WI38 (cell line): ENCODE measurements around the gene TSPAN14.

Source experiments
- H3K4me3 ChIP-seq: 2 replicates; pipeline ENCODE4 v1.5.1; 2011; ENCODE audit warnings: low read depth, mild to moderate bottlenecking, control low read depth, low read length
- TF ChIP-seq, protein P1 (sequence below): IDR thresholded peaks from 2 replicates; pipeline ENCODE4 v1.5.1; 2012; ENCODE audit warnings: low read depth, mild to moderate bottlenecking, control low read depth, low read length

The TSPAN14 gene

DNA sequence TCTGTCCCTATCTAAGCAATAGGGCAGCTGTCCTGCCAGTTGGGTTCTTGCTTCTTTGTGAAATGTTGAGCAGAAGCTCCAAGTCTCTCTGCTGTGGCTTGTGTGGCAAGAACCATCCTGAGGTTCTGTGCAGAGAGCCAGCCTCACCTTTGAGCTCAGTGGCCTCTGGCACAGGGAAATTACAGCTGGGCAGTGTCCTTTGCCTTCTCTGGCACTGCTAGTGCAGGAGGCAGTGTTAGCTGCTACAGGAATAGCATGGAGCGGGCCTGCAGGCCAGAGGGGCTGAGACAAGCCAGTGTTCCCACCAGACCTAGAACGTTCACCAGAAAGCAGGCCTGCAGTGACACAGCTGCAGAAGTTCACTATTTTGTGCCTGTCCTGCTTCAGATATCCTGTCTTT is 44.0 kb upstream of the TSPAN14 start:
- TF ChIP-seq, protein P1, sequence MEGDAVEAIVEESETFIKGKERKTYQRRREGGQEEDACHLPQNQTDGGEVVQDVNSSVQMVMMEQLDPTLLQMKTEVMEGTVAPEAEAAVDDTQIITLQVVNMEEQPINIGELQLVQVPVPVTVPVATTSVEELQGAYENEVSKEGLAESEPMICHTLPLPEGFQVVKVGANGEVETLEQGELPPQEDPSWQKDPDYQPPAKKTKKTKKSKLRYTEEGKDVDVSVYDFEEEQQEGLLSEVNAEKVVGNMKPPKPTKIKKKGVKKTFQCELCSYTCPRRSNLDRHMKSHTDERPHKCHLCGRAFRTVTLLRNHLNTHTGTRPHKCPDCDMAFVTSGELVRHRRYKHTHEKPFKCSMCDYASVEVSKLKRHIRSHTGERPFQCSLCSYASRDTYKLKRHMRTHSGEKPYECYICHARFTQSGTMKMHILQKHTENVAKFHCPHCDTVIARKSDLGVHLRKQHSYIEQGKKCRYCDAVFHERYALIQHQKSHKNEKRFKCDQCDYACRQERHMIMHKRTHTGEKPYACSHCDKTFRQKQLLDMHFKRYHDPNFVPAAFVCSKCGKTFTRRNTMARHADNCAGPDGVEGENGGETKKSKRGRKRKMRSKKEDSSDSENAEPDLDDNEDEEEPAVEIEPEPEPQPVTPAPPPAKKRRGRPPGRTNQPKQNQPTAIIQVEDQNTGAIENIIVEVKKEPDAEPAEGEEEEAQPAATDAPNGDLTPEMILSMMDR, result no peak
- H3K4me3 ChIP-seq, result no peak overlapping the region

DNA sequence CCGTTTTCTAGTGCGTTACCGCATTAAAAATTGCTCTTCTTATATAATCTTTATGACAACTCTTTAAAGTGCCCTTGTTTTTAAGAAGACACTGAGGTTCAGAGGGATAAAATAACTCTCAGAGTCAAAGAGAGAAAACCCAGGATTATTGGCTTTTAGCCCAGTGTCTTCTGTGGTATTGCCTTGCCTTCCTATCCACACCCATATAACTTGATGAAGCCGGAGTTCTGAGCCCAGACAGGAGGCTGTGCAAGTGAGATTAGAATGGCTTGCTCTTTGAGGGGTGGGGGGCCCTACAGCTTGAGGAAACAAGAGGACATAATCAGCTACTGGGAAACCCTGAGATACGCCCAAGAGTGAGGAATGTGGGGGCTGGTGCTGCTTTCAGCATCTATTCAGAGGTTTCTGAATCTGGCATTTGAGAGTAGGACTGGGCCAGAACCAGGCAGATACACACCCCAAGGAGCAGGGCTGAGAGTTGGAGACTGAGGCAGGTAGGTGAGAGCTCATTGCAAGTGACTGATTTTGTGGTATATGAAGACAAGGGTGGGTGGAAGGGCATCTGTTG is 43.4 kb upstream of the TSPAN14 start:
- TF ChIP-seq, protein P1, result no peak
- H3K4me3 ChIP-seq, result no peak overlapping the region

DNA sequence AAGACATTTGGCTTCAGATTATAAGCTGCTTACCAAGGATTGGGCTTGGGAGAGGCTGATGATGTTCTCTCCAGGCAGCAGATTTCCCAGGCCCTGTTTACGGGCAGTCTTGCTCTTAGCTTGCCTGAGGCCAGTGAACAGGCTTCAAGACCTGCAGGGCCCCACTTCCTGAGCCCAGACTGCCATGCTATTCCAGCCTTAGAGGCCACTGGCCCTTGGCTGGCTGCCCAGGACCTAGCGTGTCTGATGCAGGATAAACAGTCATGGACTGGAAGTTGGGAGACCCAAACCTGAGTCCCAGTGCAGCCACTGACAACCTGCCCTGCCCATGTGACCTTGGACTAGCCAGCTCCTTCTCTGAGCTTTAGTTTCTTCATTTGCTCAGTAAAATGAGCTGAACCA is 42.8 kb upstream of the TSPAN14 start:
- TF ChIP-seq, protein P1, result no peak
- H3K4me3 ChIP-seq, result no peak overlapping the region

DNA sequence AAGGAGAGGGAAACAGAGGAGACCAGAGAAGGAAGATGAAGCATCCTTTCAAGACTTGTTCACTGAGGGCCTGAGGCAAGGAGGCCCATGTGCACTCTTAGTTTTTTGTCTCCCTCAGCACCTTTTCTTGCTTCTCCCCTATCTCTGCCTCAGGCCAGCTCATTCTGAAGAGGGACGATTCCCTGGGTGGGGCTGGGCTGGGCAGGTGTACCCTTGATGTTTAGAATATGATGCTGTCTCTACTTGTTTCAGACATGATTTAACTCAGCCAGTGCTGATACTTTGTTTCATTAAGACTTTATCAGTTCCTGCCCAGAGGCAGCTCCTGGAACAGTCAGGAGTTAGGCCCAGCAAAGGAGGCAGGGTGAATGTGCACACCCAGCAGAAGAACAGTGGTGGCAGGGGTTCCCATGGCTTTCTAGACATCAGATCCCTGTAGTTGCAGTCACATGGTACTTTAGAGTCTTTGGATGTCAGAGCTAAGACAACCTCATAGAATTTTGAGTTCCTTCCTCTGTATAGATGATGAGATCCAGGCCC is 42.4 kb upstream of the TSPAN14 start:
- TF ChIP-seq, protein P1, result no peak
- H3K4me3 ChIP-seq, result no peak overlapping the region

DNA sequence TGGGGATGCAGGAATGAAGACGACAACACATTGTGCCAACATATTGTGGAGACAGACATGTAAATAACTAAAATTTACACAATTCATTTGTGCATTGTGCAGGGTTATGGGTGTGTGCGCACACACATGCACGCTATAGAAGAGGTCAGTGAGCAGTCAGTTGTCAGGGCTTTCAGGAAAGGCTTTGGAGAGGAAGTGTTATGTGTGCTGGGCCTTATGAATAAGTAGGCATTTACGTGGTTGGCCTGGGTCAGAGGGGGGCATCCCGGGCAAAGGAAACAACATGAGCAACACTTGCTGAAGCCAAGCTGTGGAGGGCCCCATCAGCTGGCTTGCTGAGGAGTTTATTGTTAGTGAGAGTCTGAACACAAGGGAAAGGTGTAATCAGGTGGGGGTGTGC is 41.6 kb upstream of the TSPAN14 start:
- TF ChIP-seq, protein P1, result no peak

DNA sequence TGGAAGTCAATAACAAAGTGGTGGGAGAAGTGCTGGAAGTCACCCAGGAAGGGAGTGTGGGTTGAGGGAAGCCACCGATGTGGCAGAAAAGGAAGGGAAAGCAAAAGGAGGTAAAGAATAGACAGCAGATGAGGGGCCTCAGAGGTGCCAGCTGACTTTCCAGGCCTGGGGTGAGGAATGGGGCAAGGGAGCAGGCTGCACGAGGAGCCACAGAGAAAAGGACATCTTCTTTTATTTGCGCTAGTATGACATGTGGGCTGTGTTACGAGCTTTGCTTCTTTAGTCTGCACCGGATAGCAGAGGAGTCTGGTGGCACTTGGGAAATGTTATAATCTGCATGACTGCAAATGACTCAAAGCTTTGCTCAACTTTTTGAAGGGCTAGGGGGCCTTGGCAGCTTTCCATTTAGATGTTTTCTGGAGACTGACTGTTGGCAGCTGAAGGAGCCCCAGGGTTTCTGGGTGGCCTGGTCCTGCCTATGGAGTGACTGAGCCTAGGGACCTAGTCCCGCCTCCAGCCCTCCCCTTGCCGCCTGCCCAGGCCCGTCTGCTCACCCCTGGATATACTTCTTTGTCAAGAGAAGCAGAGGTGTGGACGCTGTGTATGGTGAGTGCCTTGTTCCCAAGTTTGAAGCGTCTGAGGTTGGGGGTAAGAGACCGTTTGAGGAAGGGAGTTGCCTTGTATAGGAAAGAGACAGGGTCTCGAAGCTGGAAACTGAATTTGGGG is 40.7 kb upstream of the TSPAN14 start:
- no peak overlapping the region for H3K4me3 ChIP-seq

More for the DNA sequence above, 41.6 kb upstream of the TSPAN14 start:
- H3K4me3 ChIP-seq, result no peak overlapping the region

More for the DNA sequence above, 40.7 kb upstream of the TSPAN14 start:
- TF ChIP-seq, protein P1, result no peak
